ENCODE measurements around the gene KHDC3L. TPM values are rescaled to one million over a fixed set of nuclear protein-coding genes. Genes with fewer than 3 reads are reported as not detected.

KHDC3L gene
- total RNA-seq, 1 donor = not detected

DNA sequence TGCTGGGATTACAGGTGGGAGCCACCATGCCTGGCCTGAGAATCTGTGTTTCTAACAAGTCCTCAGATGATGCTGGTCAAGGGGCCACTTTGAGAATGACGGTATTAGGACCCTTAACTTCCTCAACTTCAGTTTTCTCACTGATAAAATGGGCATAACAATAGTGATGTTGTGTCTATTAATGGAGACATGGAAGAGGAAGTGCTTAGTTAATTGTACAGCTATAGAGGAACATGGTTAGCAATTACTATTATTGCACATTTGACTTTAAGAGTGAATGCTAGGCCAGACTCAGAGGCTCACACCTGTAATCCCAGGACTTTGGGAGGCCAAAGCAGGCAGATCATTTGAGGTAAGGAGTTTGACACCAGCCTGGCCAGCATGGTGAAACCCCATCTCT lies 21.1 kb upstream of the KHDC3L start:
- Histone ChIP-seq H3K27me3 (ENCODE audit: insufficient read depth, low read length) (peaks cover 4% of the 10 kb centered on the region), H3K4me2 (ENCODE audit: insufficient read depth, low read length) (no peak overlapping the region), H3K79me2 (ENCODE audit: insufficient read depth, low read length) (no peaks in the 10 kb centered on the region), H3K9me3 (ENCODE audit: low read depth, low read length) (no peaks in the 10 kb centered on the region), H4K20me1 (ENCODE audit: insufficient read depth, low read length) (no peaks in the 10 kb centered on the region), H3K4me3 (ENCODE audit: insufficient read depth, low read length) (no peak overlapping the region), H2AFZ (ENCODE audit: low read length) (no peak overlapping the region), H3K36me3 (ENCODE audit: insufficient read depth, low read length) (no peaks in the 10 kb centered on the region), H3K4me1 (ENCODE audit: insufficient read depth, low read length) (no peaks in the 10 kb centered on the region), H3K27ac (ENCODE audit: low read depth, low read length) (no peak overlapping the region)
- no peak for DNase-seq (ENCODE audit: insufficient read length, low spot score, missing footprints)
- TF ChIP-seq, protein P1, sequence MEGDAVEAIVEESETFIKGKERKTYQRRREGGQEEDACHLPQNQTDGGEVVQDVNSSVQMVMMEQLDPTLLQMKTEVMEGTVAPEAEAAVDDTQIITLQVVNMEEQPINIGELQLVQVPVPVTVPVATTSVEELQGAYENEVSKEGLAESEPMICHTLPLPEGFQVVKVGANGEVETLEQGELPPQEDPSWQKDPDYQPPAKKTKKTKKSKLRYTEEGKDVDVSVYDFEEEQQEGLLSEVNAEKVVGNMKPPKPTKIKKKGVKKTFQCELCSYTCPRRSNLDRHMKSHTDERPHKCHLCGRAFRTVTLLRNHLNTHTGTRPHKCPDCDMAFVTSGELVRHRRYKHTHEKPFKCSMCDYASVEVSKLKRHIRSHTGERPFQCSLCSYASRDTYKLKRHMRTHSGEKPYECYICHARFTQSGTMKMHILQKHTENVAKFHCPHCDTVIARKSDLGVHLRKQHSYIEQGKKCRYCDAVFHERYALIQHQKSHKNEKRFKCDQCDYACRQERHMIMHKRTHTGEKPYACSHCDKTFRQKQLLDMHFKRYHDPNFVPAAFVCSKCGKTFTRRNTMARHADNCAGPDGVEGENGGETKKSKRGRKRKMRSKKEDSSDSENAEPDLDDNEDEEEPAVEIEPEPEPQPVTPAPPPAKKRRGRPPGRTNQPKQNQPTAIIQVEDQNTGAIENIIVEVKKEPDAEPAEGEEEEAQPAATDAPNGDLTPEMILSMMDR (IDR thresholded peaks at IDR 0.05; ENCODE audit: extremely low read depth, low read depth, low read length) = no peak

GRCh38 chr6:73342174-73342573 lies 20.3 kb upstream of the KHDC3L start:
- Histone ChIP-seq H3K4me2 (ENCODE audit: insufficient read depth, low read length) (no peak overlapping the region), H3K27ac (ENCODE audit: low read depth, low read length) (no peak overlapping the region), H2AFZ (ENCODE audit: low read length) (no peak overlapping the region), H4K20me1 (ENCODE audit: insufficient read depth, low read length) (no peaks in the 10 kb centered on the region), H3K9me3 (ENCODE audit: low read depth, low read length) (no peaks in the 10 kb centered on the region), H3K4me1 (ENCODE audit: insufficient read depth, low read length) (no peaks in the 10 kb centered on the region), H3K4me3 (ENCODE audit: insufficient read depth, low read length) (no peak overlapping the region), H3K27me3 (ENCODE audit: insufficient read depth, low read length) (peaks cover 5% of the 10 kb centered on the region), H3K79me2 (ENCODE audit: insufficient read depth, low read length) (no peaks in the 10 kb centered on the region), H3K36me3 (ENCODE audit: insufficient read depth, low read length) (no peaks in the 10 kb centered on the region)
- DNase-seq (ENCODE audit: insufficient read length, low spot score, missing footprints) = no peak
- TF ChIP-seq, protein P1 (IDR thresholded peaks at IDR 0.05; ENCODE audit: extremely low read depth, low read depth, low read length) = no peak

GRCh38 chr6:73343164-73343563 lies 19.3 kb upstream of the KHDC3L start:
- H3K79me2 ChIP-seq (ENCODE audit: insufficient read depth, low read length) = no peaks in the 10 kb centered on the region
- H3K27me3 ChIP-seq (ENCODE audit: insufficient read depth, low read length) = peaks cover 10% of the 10 kb centered on the region
- H3K4me3 ChIP-seq (ENCODE audit: insufficient read depth, low read length) = no peak overlapping the region
- H3K9me3 ChIP-seq (ENCODE audit: low read depth, low read length) = no peaks in the 10 kb centered on the region
- TF ChIP-seq, protein P1 (IDR thresholded peaks at IDR 0.05; ENCODE audit: extremely low read depth, low read depth, low read length) = no peak
- H2AFZ ChIP-seq (ENCODE audit: low read length) = no peak overlapping the region
- no peaks in the 10 kb centered on the region for H4K20me1 ChIP-seq (ENCODE audit: insufficient read depth, low read length)
- no peaks in the 10 kb centered on the region for H3K4me1 ChIP-seq (ENCODE audit: insufficient read depth, low read length)
- no peaks in the 10 kb centered on the region for H3K36me3 ChIP-seq (ENCODE audit: insufficient read depth, low read length)
- no peak overlapping the region for H3K4me2 ChIP-seq (ENCODE audit: insufficient read depth, low read length)
- H3K27ac ChIP-seq (ENCODE audit: low read depth, low read length) = no peak overlapping the region
- DNase-seq (ENCODE audit: insufficient read length, low spot score, missing footprints) = no peak

DNA sequence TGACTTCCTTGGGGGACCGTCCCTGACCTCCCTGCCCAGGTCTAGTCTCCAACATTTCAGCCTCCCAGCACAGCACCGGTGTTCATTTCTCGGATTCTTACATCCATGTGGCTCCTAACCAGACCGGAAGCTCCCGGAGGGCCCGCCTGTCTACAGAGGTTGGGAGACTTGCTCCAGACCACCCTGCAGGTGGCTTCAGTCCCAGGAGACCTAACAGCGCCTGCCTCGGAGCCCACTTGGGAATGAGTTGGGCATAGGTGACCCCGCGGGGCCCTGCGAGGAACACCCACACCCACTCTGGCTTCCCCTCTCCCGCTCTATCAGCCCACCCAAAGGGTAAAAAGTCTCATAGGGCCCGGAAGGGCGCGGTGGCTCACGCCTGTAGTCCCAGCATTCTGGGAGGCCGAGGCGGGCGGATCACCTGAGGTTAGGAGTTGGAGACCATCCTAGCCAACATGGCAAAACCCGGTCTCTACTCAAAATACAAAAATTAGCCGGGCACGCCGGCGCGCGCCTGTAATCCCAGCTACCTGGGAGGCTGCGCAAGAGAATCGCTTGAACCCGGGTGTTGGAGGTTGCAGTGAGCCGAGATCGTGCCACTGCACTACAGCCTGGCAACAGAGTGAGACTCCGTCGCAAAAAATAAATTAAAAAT lies 13.8 kb upstream of the KHDC3L start:
- Histone ChIP-seq H3K27me3 (ENCODE audit: insufficient read depth, low read length) (peaks cover 32% of the 10 kb centered on the region), H3K36me3 (ENCODE audit: insufficient read depth, low read length) (no peaks in the 10 kb centered on the region), H3K27ac (ENCODE audit: low read depth, low read length) (no peak overlapping the region), H3K79me2 (ENCODE audit: insufficient read depth, low read length) (no peaks in the 10 kb centered on the region), H3K4me1 (ENCODE audit: insufficient read depth, low read length) (no peaks in the 10 kb centered on the region), H3K4me2 (ENCODE audit: insufficient read depth, low read length) (no peak overlapping the region), H4K20me1 (ENCODE audit: insufficient read depth, low read length) (no peaks in the 10 kb centered on the region), H3K9me3 (ENCODE audit: low read depth, low read length) (no peaks in the 10 kb centered on the region), H2AFZ (ENCODE audit: low read length) (no peak overlapping the region), H3K4me3 (ENCODE audit: insufficient read depth, low read length) (no peak overlapping the region)
- TF ChIP-seq, protein P1 (IDR thresholded peaks at IDR 0.05; ENCODE audit: extremely low read depth, low read depth, low read length) = no peak
- DNase-seq (ENCODE audit: insufficient read length, low spot score, missing footprints) = no peak
